H9 (cell line): ENCODE data around the gene MTIF2. TPM values are rescaled to one million over a fixed set of nuclear protein-coding genes. Genes with fewer than 3 reads are reported as not detected.

ENCODE experiments used
- DNase-seq: peaks from one replicate; pipeline ENCODE4 v3.0.0-alpha.2; 2017
- H2AFZ ChIP-seq: one replicate; pipeline ENCODE4 v1.6.1; 2013; ENCODE audit warnings: mild to moderate bottlenecking, low read length, control low read depth, moderate library complexity
- H2AK5ac ChIP-seq: 2 replicates; pipeline ENCODE4 v1.6.1; 2013; ENCODE audit warnings: low read length, control low read depth, mixed read lengths; ENCODE audit not compliant: insufficient read length
- H2BK120ac ChIP-seq: one replicate; pipeline ENCODE4 v1.6.1; 2013; ENCODE audit warnings: low read depth, mild to moderate bottlenecking, low read length, control low read depth, inconsistent platforms; ENCODE audit not compliant: poor library complexity, severe bottlenecking
- H2BK12ac ChIP-seq: 2 replicates; pipeline ENCODE4 v1.6.1; 2013; ENCODE audit warnings: low read length, control low read depth, mixed read lengths, low read depth; ENCODE audit not compliant: insufficient read length
- H2BK15ac ChIP-seq: 2 replicates; pipeline ENCODE4 v1.6.1; 2013; ENCODE audit warnings: low read depth, low read length, control low read depth
- H2BK20ac ChIP-seq: one replicate; pipeline ENCODE4 v1.6.1; 2013; ENCODE audit warnings: low read depth, mild to moderate bottlenecking, low read length, control low read depth, inconsistent platforms; ENCODE audit not compliant: poor library complexity, severe bottlenecking
- H2BK5ac ChIP-seq: 2 replicates; pipeline ENCODE4 v1.6.1; 2013; ENCODE audit warnings: low read length, control low read depth, mixed read lengths; ENCODE audit not compliant: insufficient read length
- H3K14ac ChIP-seq: 2 replicates; pipeline ENCODE4 v1.6.1; 2013; ENCODE audit warnings: low read length, control low read depth; ENCODE audit not compliant: insufficient read depth
- H3K18ac ChIP-seq: 2 replicates; pipeline ENCODE4 v1.6.1; 2013; ENCODE audit warnings: low read depth, mild to moderate bottlenecking, mixed read lengths, low read length, control low read depth; ENCODE audit not compliant: insufficient read length
- H3K23ac ChIP-seq: 2 replicates; pipeline ENCODE4 v1.6.1; 2013; ENCODE audit warnings: low read length, control low read depth, mixed read lengths, low read depth; ENCODE audit not compliant: insufficient read length
- H3K23me2 ChIP-seq: 2 replicates; pipeline ENCODE4 v1.6.1; 2013; ENCODE audit warnings: low read depth, mild to moderate bottlenecking, mixed read lengths, low read length, control low read depth; ENCODE audit not compliant: insufficient read length, poor library complexity, severe bottlenecking
- H3K27ac ChIP-seq: 2 replicates; pipeline ENCODE4 v1.5.1; 2013; ENCODE audit warnings: low read length, control low read depth, mixed read lengths, low read depth; ENCODE audit not compliant: insufficient read length
- H3K27me3 ChIP-seq: 2 replicates; pipeline ENCODE4 v1.6.1; 2013; ENCODE audit warnings: low read length, control low read depth, inconsistent platforms; ENCODE audit not compliant: insufficient read depth
- H3K4ac ChIP-seq: 2 replicates; pipeline ENCODE4 v1.6.1; 2013; ENCODE audit warnings: low read depth, mild to moderate bottlenecking, control low read depth, inconsistent platforms, low read length, moderate library complexity
- H3K4me1 ChIP-seq: 2 replicates; pipeline ENCODE4 v1.6.1; 2013; ENCODE audit warnings: low read length, control low read depth, inconsistent platforms; ENCODE audit not compliant: insufficient read depth
- H3K4me2 ChIP-seq: 2 replicates; pipeline ENCODE4 v1.6.1; 2013; ENCODE audit warnings: low read length, control low read depth, mixed read lengths; ENCODE audit not compliant: insufficient read length, insufficient read depth
- H3K56ac ChIP-seq: 2 replicates; pipeline ENCODE4 v1.6.1; 2013; ENCODE audit warnings: low read depth, mild to moderate bottlenecking, mixed read lengths, low read length, control low read depth; ENCODE audit not compliant: insufficient read length
- H3K79me1 ChIP-seq: 2 replicates; pipeline ENCODE4 v1.6.1; 2013; ENCODE audit warnings: low read depth, mild to moderate bottlenecking, moderate library complexity, low read length, control low read depth, inconsistent platforms; ENCODE audit not compliant: insufficient read depth, poor library complexity, severe bottlenecking
- H3K79me2 ChIP-seq: 2 replicates; pipeline ENCODE4 v1.6.1; 2013; ENCODE audit warnings: low read length, control low read depth, inconsistent platforms; ENCODE audit not compliant: insufficient read depth
- H3K9ac ChIP-seq: 2 replicates; pipeline ENCODE4 v1.6.1; 2013; ENCODE audit warnings: low read length, control low read depth, mixed read lengths; ENCODE audit not compliant: insufficient read length; ENCODE audit errors: extremely low read depth
- H3K9me3 ChIP-seq: one replicate; pipeline ENCODE4 v1.6.1; 2013; ENCODE audit warnings: low read depth, low read length, inconsistent platforms; ENCODE audit not compliant: control insufficient read depth
- H3T11ph ChIP-seq: one replicate; pipeline ENCODE4 v1.6.1; 2013; ENCODE audit warnings: mild to moderate bottlenecking, low read length, control low read depth, inconsistent platforms
- H4K20me1 ChIP-seq: one replicate; pipeline ENCODE4 v1.6.1; 2013; ENCODE audit not compliant: control insufficient read depth, insufficient read length, insufficient read depth
- H4K5ac ChIP-seq: 2 replicates; pipeline ENCODE4 v1.6.1; 2013; ENCODE audit warnings: low read depth, mild to moderate bottlenecking, mixed read lengths, low read length, control low read depth; ENCODE audit not compliant: insufficient read length
- H4K8ac ChIP-seq: replicated peaks from 2 replicates; pipeline ENCODE4 v1.6.1; 2013; ENCODE audit warnings: low read length, control low read depth, mixed read lengths, low read depth; ENCODE audit not compliant: insufficient read length
- H4K91ac ChIP-seq: 2 replicates; pipeline ENCODE4 v1.6.1; 2013; ENCODE audit warnings: low read depth, mild to moderate bottlenecking, moderate library complexity, mixed read lengths, low read length, control low read depth; ENCODE audit not compliant: insufficient read length
- H3K27ac Mint-ChIP-seq, 3 experiments: 2 replicates in 2 of 3; 3 replicates in 1 of 3; pipeline ENCODE4 v1.8.0; 2020 to 2021; ENCODE audit warnings: mixed read lengths in 3 of 3, mild to moderate bottlenecking in 1 of 3, moderate library complexity in 1 of 3
- H3K27me3 Mint-ChIP-seq: 2 replicates; pipeline ENCODE4 v1.8.0; 2021; ENCODE audit warnings: low read depth, mild to moderate bottlenecking, moderate library complexity, mixed read lengths
- H3K36me3 Mint-ChIP-seq, 3 experiments: 2 replicates in 2 of 3; 3 replicates in 1 of 3; pipeline ENCODE4 v1.8.0; 2020 to 2021; ENCODE audit warnings: low read depth in 3 of 3, mixed read lengths in 3 of 3; ENCODE audit not compliant: insufficient read depth in 1 of 3
- H3K4me1 Mint-ChIP-seq, 2 experiments: 2 replicates each; pipeline ENCODE4 v1.8.0; 2020; ENCODE audit warnings: mixed read lengths in 2 of 2
- H3K4me3 Mint-ChIP-seq, 2 experiments: 2 replicates in 1 of 2; 3 replicates in 1 of 2; pipeline ENCODE4 v1.8.0; 2020 to 2021; ENCODE audit warnings: mild to moderate bottlenecking in 2 of 2, mixed read lengths in 2 of 2, moderate library complexity in 1 of 2
- H3K9me3 Mint-ChIP-seq, 2 experiments: 2 replicates in 1 of 2; 3 replicates in 1 of 2; pipeline ENCODE4 v1.8.0; 2020; ENCODE audit warnings: mild to moderate bottlenecking in 2 of 2, mixed read lengths in 2 of 2, moderate library complexity in 1 of 2
- CTCF ChIP-seq: fragments of 200-600 bp; sonication (generic); conservative IDR thresholded peaks from 3 replicates; pipeline ENCODE4 v1.8.0; 2021; ENCODE audit warnings: antibody characterized with exemption, mild to moderate bottlenecking
- whole genome bisulfite sequencing: extraction: QIAGEN DNeasy Blood & Tissue Kit; methylation state at CpG from one replicate; pipeline ENCODE4 v1.1.7; 2013; ENCODE audit warnings: missing lambda C conversion rate, low lambda C conversion rate, mixed read lengths; ENCODE audit not compliant: insufficient read length; ENCODE audit errors: extremely low coverage; 5-methylcytosine and 5-hydroxymethylcytosine counted together
- total RNA-seq: library from RNA; stranded (reverse); gene quantifications from 2 replicates; pipeline ENCODE4 v1.2.1, GENCODE V29; 2021

The MTIF2 gene
- total RNA-seq, 1 experiment from 2014 or later, result 35.6 TPM

GRCh38 chr2:55204950-55205349, 64.1 kb downstream of the MTIF2 start:
- TF ChIP-seq CTCF, result no peak
- H3K9ac ChIP-seq, result no peak overlapping the region

More at GRCh38 chr2:55204950-55205349, 64.1 kb downstream of the MTIF2 start:
- Histone ChIP-seq H2BK12ac (no peak overlapping the region), H3K79me2 (no peaks in the 10 kb centered on the region), H3K27ac (no peak overlapping the region), H2BK20ac (no peak overlapping the region), H3K9me3 (no peaks in the 10 kb centered on the region), H3K23me2 (no peaks in the 10 kb centered on the region), H2BK5ac (no peak overlapping the region), H2BK15ac (no peak overlapping the region), H3K14ac (no peak overlapping the region), H4K91ac (no peak overlapping the region), H3K56ac (no peak overlapping the region), H3K79me1 (no peaks in the 10 kb centered on the region), H2BK120ac (no peak overlapping the region), H3K4me1 (no peaks in the 10 kb centered on the region), H4K5ac (no peak overlapping the region), H4K20me1 (no peaks in the 10 kb centered on the region), H3T11ph (no peak overlapping the region), H2AK5ac (no peak overlapping the region), H3K18ac (no peak overlapping the region), H3K27me3 (no peaks in the 10 kb centered on the region), H3K4ac (no peak overlapping the region), H4K8ac (no peak overlapping the region), H2AFZ (no peak overlapping the region), H3K4me2 (no peak overlapping the region), H3K23ac (no peak overlapping the region)
- Mint-ChIP-seq H3K36me3 (peaks cover 28 to 43% (median 41%) of the 10 kb centered on the region in 3 experiments), H3K27me3 (no peaks in the 10 kb centered on the region), H3K4me1 (no peaks in the 10 kb centered on the region), H3K27ac (no peak overlapping the region), H3K4me3 (no peak overlapping the region), H3K9me3 (peaks cover 4 to 14% of the 10 kb centered on the region in 2 experiments; a peak in 4 of 5 replicates)
- no peak for DNase-seq
- no CpG with 5 or more reads among the region's 2 CpGs for WGBS
